Mucosa of descending colon (tissue), 3 donors: ENCODE results near the gene DPP6. TPM values are rescaled to one million over a fixed set of nuclear protein-coding genes. Genes with fewer than 3 reads are reported as not detected.

Source experiments
- ATAC-seq: fragments of 200-7000 bp; cut with Tn5 transposase; one replicate; pipeline ENCODE4 v1.9.1; 2020; ENCODE audit warnings: mild to moderate bottlenecking, moderate library complexity
- DNase-seq, 3 donors: peaks; one replicate each; pipeline ENCODE4 v3.0.0-alpha.2; 2020
- H3K36me3 ChIP-seq: fragments of 200-600 bp; one replicate; pipeline ENCODE4 v1.8.0; 2021; ENCODE audit warnings: low read depth, mild to moderate bottlenecking
- H3K4me1 ChIP-seq: fragments of 200-600 bp; one replicate; pipeline ENCODE4 v1.8.0; 2021; ENCODE audit warnings: low read depth, mild to moderate bottlenecking
- H3K4me3 ChIP-seq: fragments of 200-600 bp; one replicate; pipeline ENCODE4 v1.8.0; 2021; ENCODE audit warnings: mild to moderate bottlenecking
- H3K9me3 ChIP-seq: fragments of 200-600 bp; one replicate; pipeline ENCODE4 v1.8.0; 2021; ENCODE audit warnings: mild to moderate bottlenecking
- CTCF ChIP-seq: fragments of 200-600 bp; IDR thresholded peaks from one replicate; pipeline ENCODE4 v1.8.0; 2022; ENCODE audit warnings: antibody characterized with exemption, mild to moderate bottlenecking
- intact Hi-C, 2 donors: fragments of 100-400 bp; cut with DNase I in 1 of 2; cut with micrococcal nuclease in 1 of 2; formaldehyde crosslinking; loops; one replicate each; pipeline versions ENCODE4 v1.11.0 to v1.11.1; 2022; cut with DNase I, micrococcal nuclease
- total RNA-seq, 3 donors: library from RNA; stranded (reverse); fragmentation: NEBNext Ultra II Directional in 2 of 3; extraction: Animal tissue kit (Norgen Biotek cat#: 25700) in 2 of 3; gene quantifications; one replicate each; pipeline versions ENCODE4 v1.2.1 to v1.2.4, GENCODE V29; 2021 to 2023
- donor health status: DM: no; HTN: no; CAD: no; lungs with moderate emphysema.
- donor health status: DM: no; HTN: no; CAD: no.
- donor health status: DM: no; HTN: yes; CAD: no.

Gene DPP6
- total RNA-seq, 3 donors from 2014 or later = 1.3 to 33.8 (median 1.5) TPM

- no peak for DNase-seq
- no peak for ATAC-seq
- intact Hi-C loops = no loop called here
- H3K4me3 ChIP-seq = no peak overlapping the region
- TF ChIP-seq CTCF = no peak
- no peaks in the 10 kb centered on the region for H3K9me3 ChIP-seq
- no peaks in the 10 kb centered on the region for H3K36me3 ChIP-seq
- H3K4me1 ChIP-seq = no peaks in the 10 kb centered on the region
Observed at GRCh38 chr7:154204046-154204445, 151.8 kb downstream of the DPP6 start.

- Histone ChIP-seq H3K4me1 (no peaks in the 10 kb centered on the region), H3K36me3 (no peaks in the 10 kb centered on the region), H3K4me3 (no peak overlapping the region), H3K9me3 (no peaks in the 10 kb centered on the region)
- DNase-seq (no peak), ATAC-seq (no peak)
- intact Hi-C loops = no loop called here
- TF ChIP-seq CTCF = no peak
Observed at GRCh38 chr7:154212861-154213260, 160.7 kb downstream of the DPP6 start.

- no peaks in the 10 kb centered on the region for H3K36me3 ChIP-seq
- no peak overlapping the region for H3K4me3 ChIP-seq
- ATAC-seq (no peak), DNase-seq (no peak)
- no peaks in the 10 kb centered on the region for H3K9me3 ChIP-seq
- no peak for TF ChIP-seq CTCF
- intact Hi-C loops = no loop called here
- H3K4me1 ChIP-seq = no peaks in the 10 kb centered on the region
Observed at GRCh38 chr7:154217688-154218340, 165.6 kb downstream of the DPP6 start.

- H3K4me3 ChIP-seq = no peak overlapping the region
- H3K9me3 ChIP-seq = peaks cover 7% of the 10 kb centered on the region
- H3K4me1 ChIP-seq = no peaks in the 10 kb centered on the region
- no peak for DNase-seq
- H3K36me3 ChIP-seq = no peaks in the 10 kb centered on the region
- intact Hi-C loops = no loop called here
- no peak for ATAC-seq
- no peak for TF ChIP-seq CTCF
Observed at GRCh38 chr7:154231732-154232131, 179.5 kb downstream of the DPP6 start.

GRCh38 chr7:154232700-154233099 is 180.5 kb downstream of the DPP6 start:
- no peak for DNase-seq
- ATAC-seq = no peak
- no peak for TF ChIP-seq CTCF
- no peaks in the 10 kb centered on the region for H3K4me1 ChIP-seq
- peaks cover 7% of the 10 kb centered on the region for H3K9me3 ChIP-seq
- H3K36me3 ChIP-seq = no peaks in the 10 kb centered on the region
- H3K4me3 ChIP-seq = no peak overlapping the region
- intact Hi-C loops = no loop called here

- Histone ChIP-seq H3K4me3 (no peak overlapping the region), H3K4me1 (no peaks in the 10 kb centered on the region), H3K36me3 (no peaks in the 10 kb centered on the region), H3K9me3 (peaks cover 14% of the 10 kb centered on the region)
- ATAC-seq (no peak), DNase-seq (no peak)
- intact Hi-C loops = no loop called here
- no peak for TF ChIP-seq CTCF
Observed at GRCh38 chr7:154241988-154242387, 189.8 kb downstream of the DPP6 start.
